ENCODE results near the gene INTS12. TPM values are rescaled to one million over a fixed set of nuclear protein-coding genes. Genes with fewer than 3 reads are reported as not detected.

The INTS12 gene
- 10.0 and 14.4 TPM in 2 replicates for total RNA-seq (2014; rRNA removed; shearing (Covaris generic))
- 19.4 and 20.0 TPM in 2 replicates for total RNA-seq (2022)
- Bru-seq, nascent RNA = percentile 77 among the genes with signal in this experiment
- BruChase-seq, experiment 1, labeled RNA remaining after a 6-hour chase = percentile 61 among the genes with signal in this experiment
- percentile 65 among the genes with signal in this experiment for BruChase-seq, experiment 2, labeled RNA remaining after a 2-hour chase
- long read RNA-seq, transcript INTS12-201 (8 exons, 1,710 nt) = minor isoform, 12 of 104 reads
- long read RNA-seq, transcript INTS12-206 (7 exons, 1,975 nt) = major isoform, 18 of 104 reads
- long read RNA-seq, partial matches to known transcripts = 3 of 104 reads
- long read RNA-seq, other reads (novel, unspliced or antisense) = 71 of 104 reads

- TF ChIP-seq CTCF (conservative IDR thresholded peaks at IDR 0.05; ENCODE audit: low read length) = no peak
- no peak for TF ChIP-seq EZH2phosphoT487 (IDR thresholded peaks at IDR 0.05; ENCODE audit: borderline replicate concordance, low read depth, low read length)
- POLR2A ChIA-PET = interaction anchor here (1.0 kb wide), 1 partner anchor 9 kb away, joined by 5 read pairs; no protein-coding TSS in a partner anchor
- Histone ChIP-seq H3K9me2 (ENCODE audit: insufficient read depth, low read length) (no peaks in the 10 kb centered on the region), H3K9me3 (ENCODE audit: low read length) (no peaks in the 10 kb centered on the region), H2AFZ (ENCODE audit: low read length) (peak within 1 kb of the TSS; percentile 69), H3K36me3 (ENCODE audit: insufficient read depth, low read length) (0 out of 2 replicates have a peak, but pooled peaks cover 4% of the 10 kb centered on the region), H3K4me2 (ENCODE audit: low read length) (peak within 1 kb of the TSS; percentile 83), H4K20me1 (ENCODE audit: insufficient read depth, low read length) (no peaks in the 10 kb centered on the region), H3K4me1 (ENCODE audit: insufficient read depth, low read length, poor library complexity, severe bottlenecking) (peaks cover 19% of the 10 kb centered on the region), H3K79me2 (ENCODE audit: insufficient read depth, low read depth, low read length) (peaks cover 55% of the 10 kb centered on the region), H3K4me3 (ENCODE audit: low read depth, low read length, poor library complexity, severe bottlenecking) (peak within 1 kb of the TSS; percentile 90), H3K27ac (ENCODE audit: low read depth, low read length, poor library complexity, severe bottlenecking) (peak within 1 kb of the TSS; percentile 43)
- CTCF ChIA-PET (ENCODE audit: unreplicated experiment) = interaction anchor here (0.8 kb wide), 1 partner anchor 9 kb away, joined by 5 read pairs; no protein-coding TSS in a partner anchor
- DNase-seq (ENCODE audit: low spot score) = peak; percentile 93
- no TSS peak for BruUV-seq (replicated peaks)
- intact Hi-C loops (cut with micrococcal nuclease; ENCODE audit: unreplicated experiment) = loop anchor here (1.0 kb wide), 1 partner anchor 235 kb away; no protein-coding TSS in a partner anchor
These were observed at the start of gene INTS12, which contains the start of gene GSTCD for GRCh38 chr4:105708181-105709080. INTS12 (minus strand) TSS chr4:105708689; CDS start chr4:105700005, 8,684 bp downstream. GSTCD (plus strand) TSS chr4:105708784; CDS start chr4:105717614, 8,830 bp downstream.

- no peaks in the 10 kb centered on the region for H3K4me1 ChIP-seq (ENCODE audit: insufficient read depth, low read length, poor library complexity, severe bottlenecking)
- DNase-seq (ENCODE audit: low spot score) = no peak
- intact Hi-C loops (cut with micrococcal nuclease; ENCODE audit: unreplicated experiment) = no loop called here
- TF ChIP-seq EZH2phosphoT487 (IDR thresholded peaks at IDR 0.05; ENCODE audit: borderline replicate concordance, low read depth, low read length) (no peak), CTCF (conservative IDR thresholded peaks at IDR 0.05; ENCODE audit: low read length) (no peak)
- no peaks in the 10 kb centered on the region for H4K20me1 ChIP-seq (ENCODE audit: insufficient read depth, low read length)
- no peak overlapping the region for H2AFZ ChIP-seq (ENCODE audit: low read length)
- no peaks in the 10 kb centered on the region for H3K79me2 ChIP-seq (ENCODE audit: insufficient read depth, low read depth, low read length)
- no peak overlapping the region for H3K4me3 ChIP-seq (ENCODE audit: low read depth, low read length, poor library complexity, severe bottlenecking)
- no peaks in the 10 kb centered on the region for H3K9me2 ChIP-seq (ENCODE audit: insufficient read depth, low read length)
- no peak overlapping the region for H3K27ac ChIP-seq (ENCODE audit: low read depth, low read length, poor library complexity, severe bottlenecking)
- no peaks in the 10 kb centered on the region for H3K36me3 ChIP-seq (ENCODE audit: insufficient read depth, low read length)
- ChIA-PET POLR2A (interaction anchor here (0.7 to 1.1 kb wide), 2 partner anchors 12 to 40 kb away, joined by 3 to 4 read pairs; no protein-coding TSS in a partner anchor), CTCF (ENCODE audit: unreplicated experiment) (no interaction called here)
- BruUV-seq (replicated peaks) = no TSS peak
- H3K4me2 ChIP-seq (ENCODE audit: low read length) = no peak overlapping the region
- H3K9me3 ChIP-seq (ENCODE audit: low read length) = no peaks in the 10 kb centered on the region
These were observed 46.9 kb upstream of the INTS12 start for GRCh38 chr4:105755375-105755774.

Measured in OCI-LY7 (cell line).